ENCODE data around the gene PTPN12.
"Not testable (repeated sequence)": the region's sequence is repeated elsewhere in the genome, so short reads cannot be mapped to it uniquely, and the experiment has no call there.

Gene PTPN12

DNA sequence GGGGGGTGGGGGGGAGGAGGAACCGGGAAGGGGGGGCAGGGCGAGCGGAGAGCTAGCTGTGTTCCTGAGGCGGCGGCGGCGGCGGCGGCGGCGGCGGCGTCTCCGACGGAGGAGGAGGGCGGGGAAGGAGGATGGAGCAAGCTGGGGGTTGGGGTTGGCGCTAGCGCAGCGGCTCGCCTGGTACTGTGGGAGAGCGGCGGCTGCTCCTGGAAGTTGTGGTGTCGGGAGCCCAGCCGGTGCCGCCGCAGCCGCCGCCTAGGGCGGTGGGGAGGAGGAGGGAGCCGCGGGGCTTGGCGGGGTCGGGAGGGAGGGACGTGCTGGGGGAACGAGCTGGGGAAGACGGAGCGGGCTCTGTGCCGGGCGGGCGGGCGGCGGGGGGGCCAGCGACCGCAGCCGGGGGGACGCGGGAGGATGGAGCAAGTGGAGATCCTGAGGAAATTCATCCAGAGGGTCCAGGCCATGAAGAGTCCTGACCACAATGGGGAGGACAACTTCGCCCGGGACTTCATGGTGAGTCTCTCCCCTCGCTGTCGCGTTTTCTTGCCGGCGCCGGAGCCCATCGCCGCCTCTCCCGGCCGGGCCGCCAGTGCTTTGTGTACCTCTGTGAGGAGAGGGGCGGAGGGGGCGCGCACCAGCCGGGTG lies at the start of gene PTPN12:
Gene PTPN12 (plus strand): TSS at position 160 of the 642 bp plus-strand sequence. CDS start 252 bp downstream, at position 412.
- peak; percentile 70 for DNase-seq

DNA sequence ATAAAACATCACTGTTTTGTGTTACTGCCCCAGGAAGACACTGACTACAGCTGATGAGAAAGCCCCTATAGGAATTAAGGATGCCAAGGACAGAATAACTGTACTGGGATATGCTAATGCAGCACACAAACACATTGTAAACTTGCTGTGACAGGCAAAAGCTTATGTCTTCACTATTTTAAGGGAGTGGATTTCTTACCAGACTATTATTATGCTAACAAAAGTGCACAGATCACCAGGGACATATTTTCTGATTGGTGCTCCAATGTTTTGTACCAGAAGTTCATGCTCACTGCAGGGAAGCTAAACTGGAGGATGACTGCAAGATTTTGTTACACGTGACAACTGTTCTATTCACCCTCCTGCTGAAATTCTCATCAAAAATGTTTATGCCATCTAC lies 48.1 kb upstream of the PTPN12 start:
- DNase-seq = no peak

DNA sequence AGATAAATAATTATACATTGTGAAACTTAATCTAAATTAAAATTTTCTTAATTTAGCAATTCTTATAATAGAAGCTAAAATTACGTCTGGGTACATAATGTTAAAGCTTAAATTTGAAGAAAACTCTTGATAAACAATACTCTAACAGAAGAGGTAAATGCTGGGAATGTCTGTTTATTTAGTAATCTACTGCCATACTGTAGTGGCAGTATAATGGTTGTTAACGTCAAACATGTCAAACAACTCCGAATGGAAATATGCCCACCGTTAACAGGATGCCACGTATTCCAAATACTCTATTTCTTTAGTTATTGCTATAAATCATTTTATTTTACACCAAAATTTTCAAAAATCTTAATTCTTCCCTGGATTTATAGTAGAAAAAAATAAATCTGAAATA lies 40.0 kb upstream of the PTPN12 start:
- DNase-seq = no peak

DNA sequence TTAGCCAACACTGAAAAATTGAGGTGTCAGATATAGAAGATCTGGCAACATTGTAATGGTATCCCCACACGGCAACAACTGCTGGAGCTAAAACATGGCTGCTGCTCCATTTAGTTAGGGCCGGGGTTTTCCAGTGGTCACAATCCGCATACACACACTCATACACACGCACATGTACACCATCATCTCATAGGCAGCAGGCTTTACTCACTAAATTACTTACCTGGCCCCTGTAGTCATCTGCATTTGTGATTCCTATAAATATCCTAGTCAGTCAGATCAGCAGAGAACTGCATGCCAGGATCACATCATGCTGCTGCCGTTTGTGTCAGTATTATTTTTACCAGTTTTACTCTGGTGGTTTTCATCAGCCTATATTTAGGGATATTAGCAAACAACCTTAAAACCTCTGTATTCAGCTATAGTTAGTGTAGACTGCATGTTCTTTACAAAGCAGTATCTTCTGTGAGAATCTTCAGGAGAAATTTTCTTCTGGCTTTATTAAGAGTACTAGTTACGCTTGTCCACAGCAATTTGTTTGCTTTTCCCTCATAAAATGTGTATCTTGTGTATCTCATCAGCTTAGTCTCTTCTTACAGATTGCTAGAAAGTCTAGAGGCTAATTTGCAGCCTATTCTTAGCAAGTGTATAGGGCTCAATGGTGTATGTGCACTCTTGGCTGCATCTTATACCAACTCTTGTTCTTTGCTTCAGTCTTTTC lies 38.3 kb upstream of the PTPN12 start:
- no peak for DNase-seq

DNA sequence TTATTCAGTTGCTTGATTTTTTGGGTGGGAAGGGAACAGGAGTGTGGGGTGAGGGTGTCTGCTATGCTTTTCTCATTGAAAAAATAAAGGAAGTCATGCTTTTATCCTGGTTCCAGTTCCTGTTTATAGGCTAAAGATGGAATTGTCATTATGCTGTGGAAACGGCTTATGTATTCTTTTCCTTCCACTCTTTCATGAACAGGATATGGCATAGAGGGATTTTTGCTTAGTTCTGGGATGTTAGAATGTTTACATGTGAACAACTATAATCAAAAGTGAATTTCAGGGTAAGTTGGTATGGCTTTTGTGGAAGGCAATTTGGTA lies 35.9 kb upstream of the PTPN12 start:
- no peak for DNase-seq

DNA sequence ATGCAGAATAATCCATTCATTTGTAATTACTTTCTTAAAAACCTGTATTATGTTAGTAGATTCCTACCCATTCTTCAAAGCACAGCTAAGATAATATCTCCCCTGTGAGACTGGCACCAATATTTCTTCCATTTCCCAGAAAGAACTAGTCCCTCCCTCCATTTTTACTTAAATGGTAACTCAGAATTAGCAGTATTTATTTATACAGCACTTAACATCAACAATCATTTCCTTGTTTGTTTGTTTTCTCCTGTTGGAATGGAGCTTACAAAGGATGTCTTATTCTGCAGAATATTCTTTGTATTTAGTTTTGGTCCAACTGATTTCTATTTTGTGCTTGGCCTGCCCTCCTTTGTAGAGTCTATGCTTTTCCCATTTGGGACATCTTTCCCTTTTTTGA lies 32.1 kb upstream of the PTPN12 start:
- DNase-seq = no peak

DNA sequence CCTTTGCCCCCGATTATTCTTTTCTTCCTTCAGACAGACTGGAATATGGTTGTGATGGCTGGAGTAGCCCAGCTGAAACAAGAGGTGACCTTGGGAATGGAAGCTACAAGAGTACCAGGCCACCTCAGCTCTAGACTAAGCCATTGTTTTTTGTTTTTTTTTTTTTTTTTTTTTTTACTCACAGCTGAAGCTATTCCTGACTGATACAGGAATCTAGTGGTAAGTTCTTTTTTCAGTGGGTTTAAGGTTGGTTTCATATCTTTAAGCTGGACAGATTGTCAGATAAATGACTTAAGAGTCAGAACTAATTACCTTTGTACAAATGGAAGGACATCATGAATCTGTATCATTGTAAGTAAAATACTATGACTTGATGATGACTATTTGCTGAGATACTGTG lies 30.2 kb upstream of the PTPN12 start:
- DNase-seq = no peak

DNA sequence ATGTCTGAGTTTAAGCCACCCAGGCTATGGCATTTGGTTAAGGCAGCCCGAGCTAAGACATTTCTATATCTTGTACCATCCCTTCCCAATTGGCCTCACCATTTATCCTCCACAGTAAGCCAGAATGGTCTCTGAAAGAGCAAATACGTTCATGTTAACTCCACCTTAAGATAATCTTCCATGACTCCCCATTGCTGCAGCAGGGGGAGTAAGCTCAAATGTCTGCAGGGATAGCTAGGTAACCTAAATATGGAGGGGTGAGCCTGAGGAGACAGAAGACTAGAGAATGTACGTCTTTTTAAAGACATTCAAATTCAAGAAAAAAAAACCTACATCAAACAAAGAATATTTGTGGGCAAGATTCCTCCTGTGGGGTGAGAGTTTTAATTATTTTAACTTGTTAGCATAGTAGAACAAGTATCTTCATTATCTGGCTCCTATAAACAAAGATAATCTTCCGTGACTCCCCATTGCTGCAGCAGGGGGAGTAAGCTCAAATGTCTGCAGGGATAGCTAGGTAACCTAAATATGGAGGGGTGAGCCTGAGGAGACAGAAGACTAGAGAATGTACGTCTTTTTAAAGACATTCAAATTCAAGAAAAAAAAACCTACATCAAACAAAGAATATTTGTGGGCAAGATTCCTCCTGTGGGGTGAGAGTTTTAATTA lies 24.0 kb upstream of the PTPN12 start:
- DNase-seq = not testable (repeated sequence)

DNA sequence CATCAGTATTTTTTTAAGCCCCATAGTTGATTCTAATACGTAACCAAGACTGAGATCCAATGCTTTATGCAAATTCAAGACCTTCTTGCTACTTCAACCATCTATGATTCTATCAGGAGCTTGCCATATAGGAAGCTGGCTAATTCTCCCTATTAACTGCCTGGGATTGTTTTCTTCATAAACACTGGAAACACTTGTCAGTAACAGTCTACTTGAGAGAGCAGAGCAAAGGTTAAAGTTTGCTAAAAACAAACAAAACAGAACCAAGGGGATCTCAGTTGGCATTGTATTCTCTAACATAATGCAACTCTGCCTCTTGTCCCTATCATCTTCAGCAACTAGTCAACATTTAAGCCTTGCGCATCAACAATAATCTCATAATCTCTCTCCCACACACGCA lies 21.0 kb upstream of the PTPN12 start:
- DNase-seq = peak; percentile 20

DNA sequence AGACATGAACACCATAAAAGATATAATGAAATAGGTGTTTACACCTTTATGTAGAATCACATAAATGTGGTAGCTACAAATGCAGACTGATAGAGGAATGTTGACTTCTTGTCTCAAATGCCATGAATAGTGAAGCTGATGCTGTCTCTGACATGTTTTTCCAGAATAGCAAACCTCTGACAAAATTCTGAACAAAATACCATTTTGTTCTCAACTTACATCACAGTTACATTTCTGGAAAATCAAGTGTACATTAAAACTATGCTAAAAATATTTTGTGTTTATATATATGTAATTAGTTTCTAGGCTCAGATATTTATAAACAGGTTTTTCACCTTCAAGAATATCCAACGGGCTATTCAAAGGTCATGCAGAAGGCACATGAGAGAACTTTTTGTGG lies 16.8 kb upstream of the PTPN12 start:
- no peak for DNase-seq

DNA sequence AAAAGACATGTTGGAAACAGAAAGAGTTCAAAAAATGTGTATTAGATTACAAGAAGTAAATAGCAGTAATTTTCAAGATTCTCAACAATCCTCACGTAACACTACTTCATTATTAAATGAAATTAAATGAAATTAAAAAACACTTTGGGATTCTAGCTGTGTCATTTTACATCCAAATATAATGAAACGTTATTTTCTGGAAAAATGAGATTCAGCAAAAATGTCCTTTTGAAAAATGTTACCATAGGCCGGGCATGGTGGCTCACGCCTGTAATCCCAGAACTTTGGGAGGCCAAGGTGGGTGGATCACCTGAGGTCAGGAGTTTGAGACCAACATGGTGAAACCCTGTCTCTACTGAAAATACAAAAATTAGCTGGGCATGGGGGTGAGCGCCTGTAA lies 15.6 kb upstream of the PTPN12 start:
- DNase-seq = not testable (repeated sequence)

DNA sequence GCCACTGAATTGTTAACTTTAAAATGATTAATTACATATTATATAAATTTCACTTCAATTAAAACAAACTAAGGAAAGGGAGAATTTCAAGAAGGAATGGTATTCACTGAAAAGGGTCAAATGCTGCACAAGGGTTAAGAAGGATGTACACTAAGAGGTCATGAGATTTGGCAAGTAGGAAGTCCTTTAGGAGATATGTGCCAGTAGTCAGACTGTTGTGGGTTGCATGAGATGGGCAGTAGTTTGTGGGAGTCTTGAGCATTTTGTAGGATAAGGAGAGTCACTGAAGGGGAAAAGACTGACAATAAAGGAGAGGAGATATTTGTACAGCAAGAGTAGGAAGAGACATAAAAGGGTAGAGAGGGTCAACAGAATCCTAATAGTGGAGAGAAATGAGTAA lies 12.4 kb upstream of the PTPN12 start:
- no peak for DNase-seq

DNA sequence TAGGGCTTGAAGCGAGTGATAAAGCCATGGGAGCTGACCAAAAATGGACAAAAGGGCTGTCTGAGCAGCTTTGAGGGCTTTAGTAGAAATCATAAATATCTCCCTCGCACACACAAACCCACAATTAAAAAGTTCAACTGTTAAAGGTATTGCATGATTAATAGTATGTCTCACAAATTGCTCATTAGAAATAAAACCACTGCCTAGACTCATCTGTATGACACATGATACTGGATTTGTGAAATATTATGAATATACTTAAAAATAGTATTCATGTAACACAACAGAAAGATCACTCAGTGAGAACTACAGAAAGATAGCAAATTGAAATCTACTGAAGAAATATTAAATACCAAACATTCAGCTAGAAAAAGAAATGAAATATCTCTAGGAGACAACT lies 11.9 kb upstream of the PTPN12 start:
- no peak for DNase-seq

DNA sequence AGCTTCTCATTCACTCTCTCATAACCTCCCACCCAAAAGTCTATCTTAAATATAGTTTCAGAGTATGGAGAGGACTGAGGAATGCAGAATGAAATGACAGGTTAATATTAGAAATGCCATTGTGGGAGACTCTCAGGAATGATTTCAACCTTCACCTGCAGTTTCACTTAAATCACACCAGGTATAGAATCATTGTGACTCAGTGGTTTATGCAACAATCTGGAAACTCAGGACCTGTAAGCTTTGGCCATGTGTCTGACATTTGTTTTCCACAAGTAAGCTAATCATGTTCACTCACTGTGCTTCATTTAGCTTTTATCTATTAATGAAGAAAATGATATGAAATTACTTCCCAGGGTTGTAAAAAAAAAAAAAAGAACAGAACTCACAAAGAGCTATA lies 8.7 kb upstream of the PTPN12 start:
- no peak for DNase-seq

DNA sequence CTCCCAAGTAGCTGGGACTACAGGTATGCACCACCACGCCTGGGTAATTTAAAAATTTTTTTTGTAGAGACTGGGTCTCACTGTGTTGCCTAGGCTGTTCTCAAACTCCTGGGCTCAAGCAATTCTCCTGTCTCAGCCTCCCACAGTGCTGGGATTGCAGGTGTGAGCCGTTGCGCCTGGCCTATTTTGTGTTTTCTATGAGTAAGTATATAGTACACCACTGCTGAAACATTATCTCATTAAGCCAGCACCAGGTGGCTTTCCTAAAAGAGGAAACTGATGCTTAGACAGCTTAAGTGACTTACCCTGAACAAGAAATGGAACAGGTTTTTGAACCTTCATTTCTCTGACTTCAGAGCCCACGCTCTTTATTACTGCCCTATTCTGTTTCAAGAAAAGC lies 7.8 kb upstream of the PTPN12 start:
- DNase-seq = peak; percentile 73

DNA sequence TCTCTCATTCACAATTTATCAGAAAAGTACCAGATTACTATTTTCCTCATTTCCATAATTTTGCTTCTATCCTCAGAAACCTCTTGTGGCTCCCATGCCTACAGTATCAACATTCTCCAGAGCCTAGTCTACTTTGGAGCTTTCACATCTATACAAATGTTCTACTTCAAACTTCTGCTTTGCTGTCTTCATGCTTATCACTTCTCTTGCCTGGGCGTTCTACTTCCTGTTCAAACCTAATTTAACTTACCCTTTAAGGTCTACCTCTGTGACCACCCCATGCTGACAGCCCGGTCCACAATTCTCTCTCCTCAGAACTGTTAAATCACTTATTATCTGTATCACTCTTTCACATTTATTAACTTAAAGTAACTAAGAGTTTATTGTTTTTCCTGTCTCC lies 6.1 kb upstream of the PTPN12 start:
- no peak for DNase-seq

DNA sequence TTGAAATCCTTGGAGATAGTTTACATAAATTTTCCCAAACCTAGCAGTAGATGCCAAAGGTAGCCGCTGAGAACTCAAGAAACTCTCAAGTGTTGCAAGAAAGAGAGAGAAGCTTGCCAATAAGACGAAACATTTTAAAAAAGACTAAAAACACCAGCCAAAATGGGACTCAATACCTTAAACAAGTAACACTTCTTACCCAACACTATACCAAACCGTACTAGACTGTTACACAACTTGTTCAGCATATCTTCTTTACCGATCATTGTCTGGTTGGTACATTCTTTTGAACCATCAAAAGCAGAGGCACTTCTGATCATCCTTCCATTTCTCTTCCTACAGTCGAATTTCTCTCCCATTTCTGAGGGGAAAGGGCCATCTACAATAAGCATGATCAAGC lies 4.8 kb upstream of the PTPN12 start:
- DNase-seq = no peak

DNA sequence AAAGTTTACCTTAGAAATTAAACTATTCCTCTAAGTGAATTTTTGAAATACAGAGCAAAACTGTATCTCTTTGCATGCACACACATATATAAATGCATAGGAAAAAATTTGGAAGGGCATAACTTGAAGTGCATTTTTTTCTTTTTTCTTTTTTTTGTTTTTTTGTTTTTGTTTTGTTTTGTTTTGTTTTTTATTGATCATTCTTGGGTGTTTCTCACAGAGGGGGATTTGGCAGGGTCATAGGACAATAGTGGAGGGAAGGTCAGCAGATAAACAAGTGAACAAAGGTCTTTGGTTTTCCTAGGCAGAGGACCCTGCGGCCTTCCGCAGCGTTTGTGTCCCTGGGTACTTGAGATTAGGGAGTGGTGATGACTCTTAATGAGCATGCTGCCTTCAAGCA lies 4.4 kb upstream of the PTPN12 start:
- DNase-seq = not testable (repeated sequence)

DNA sequence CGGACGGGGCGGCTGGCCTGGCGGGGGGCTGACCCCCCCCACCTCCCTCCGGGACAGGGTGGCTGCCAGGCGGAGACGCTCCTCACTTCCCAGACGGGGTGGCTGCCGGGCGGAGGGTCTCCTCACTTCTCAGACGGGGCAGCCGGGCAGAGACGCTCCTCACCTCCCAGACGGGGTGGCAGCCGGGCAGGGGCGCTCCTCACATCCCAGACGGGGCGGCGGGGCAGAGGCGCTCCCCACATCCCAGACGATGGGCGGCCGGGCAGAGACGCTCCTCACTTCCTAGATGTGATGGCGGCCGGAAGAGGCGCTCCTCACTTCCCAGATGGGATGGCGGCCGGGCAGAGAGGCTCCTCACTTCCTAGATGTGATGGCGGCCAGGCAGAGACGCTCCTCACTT lies 3.0 kb upstream of the PTPN12 start:
- not testable (repeated sequence) for DNase-seq

DNA sequence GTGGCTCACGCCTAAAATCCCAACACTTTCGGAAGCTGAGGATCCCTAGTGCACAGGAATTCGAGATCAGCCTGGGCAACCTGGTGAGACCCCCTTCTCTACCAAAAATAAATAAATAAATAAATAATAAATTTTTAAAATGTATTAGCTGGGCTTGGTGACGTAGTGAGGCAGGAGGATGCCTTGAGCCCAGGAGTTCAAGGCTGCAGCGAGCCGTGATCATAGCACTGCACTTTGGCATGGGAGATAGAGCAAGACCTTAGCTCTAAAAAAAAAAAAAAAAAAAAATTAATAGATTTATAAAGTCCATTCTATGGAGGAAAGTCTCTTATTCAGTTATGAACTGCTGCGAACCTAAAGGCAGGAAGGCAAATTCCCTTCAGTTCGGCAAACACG lies 1.1 kb upstream of the PTPN12 start:
- no peak for DNase-seq

DNA sequence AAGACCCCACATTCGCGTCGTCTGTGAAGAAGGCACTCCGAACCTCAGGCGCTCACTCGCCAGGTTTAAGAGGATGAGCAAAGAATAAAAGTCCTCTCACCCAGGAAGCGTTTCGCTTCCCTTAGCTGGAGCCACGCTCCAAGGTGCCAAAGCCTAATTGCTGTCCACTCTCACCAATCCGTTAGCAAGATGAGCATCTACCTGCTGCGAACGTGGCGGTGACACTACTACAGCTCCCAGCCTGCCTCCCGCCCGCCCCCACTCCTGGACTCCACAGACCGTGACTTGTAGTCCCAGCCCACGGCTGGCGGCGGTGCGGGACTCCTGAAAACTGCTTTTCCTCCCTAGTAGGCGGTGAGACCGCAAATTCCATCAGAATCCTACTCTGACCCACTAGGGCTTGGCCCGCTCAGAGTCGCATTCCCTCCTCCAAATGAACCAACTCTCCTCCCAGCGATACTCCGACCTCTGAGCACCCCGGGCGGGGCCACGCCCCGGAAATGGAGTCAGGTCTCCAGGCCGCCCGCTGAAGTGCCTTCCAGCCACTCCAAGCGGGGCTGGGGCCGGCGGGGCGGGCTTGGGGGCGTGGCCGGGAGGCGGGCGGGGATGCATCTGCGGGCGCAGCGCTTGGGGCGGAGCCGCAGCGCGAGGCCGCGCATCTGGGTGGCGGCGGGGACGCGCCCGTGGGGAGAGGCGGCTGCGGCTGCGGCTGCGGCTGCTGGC lies 521 bp upstream of the PTPN12 start:
- peak; percentile 98 for DNase-seq

DNA sequence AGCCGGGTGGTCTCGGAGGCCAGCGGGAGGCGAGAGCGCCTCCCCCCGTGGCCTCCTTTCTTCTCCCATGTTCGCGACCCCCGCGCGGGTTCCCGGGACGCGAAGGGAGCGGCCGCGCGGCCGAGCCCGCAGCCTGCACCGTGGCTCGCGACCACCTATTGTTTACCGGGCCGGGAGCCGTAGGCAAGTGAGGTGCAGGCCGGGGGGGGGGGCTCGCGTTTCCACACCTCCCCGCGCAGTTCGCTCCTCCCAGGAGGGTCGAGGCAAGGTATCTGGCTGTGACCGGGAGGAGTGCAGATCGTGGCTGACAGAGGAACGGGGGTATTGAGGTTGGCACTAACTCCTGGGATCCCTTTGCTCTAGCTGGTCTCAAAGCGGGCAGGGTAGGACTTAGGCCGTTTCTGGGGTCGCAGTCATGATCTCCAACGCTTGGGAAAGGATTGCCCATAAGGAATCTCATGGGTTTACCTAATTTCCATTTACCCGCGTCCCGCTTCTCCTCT lies 734 bp downstream of the PTPN12 start:
- peak; percentile 74 for DNase-seq
